ENCODE measurements around the gene ENO2.

Gene ENO2

GRCh38 chr12:6962285-6963015 lies 48.1 kb downstream of the ENO2 start:
- DNase-seq, result peak; percentile 89

GRCh38 chr12:6963016-6963731 lies 48.8 kb downstream of the ENO2 start:
- DNase-seq, result peak; percentile 97

- DNase-seq, result peak; percentile 77
These were observed 49.5 kb downstream of the ENO2 start for GRCh38 chr12:6963791-6964413.

- DNase-seq, result no peak
These were observed 50.2 kb downstream of the ENO2 start for GRCh38 chr12:6964605-6965025.

GRCh38 chr12:6965026-6965661 lies 50.8 kb downstream of the ENO2 start:
- peak; percentile 92 for DNase-seq

GRCh38 chr12:6965714-6966113 lies 51.3 kb downstream of the ENO2 start:
- DNase-seq, result no peak

- no peak for DNase-seq
These were observed 52.0 kb downstream of the ENO2 start for GRCh38 chr12:6966351-6966750.

- no peak for DNase-seq
These were observed 53.3 kb downstream of the ENO2 start for GRCh38 chr12:6967651-6968100.

GRCh38 chr12:6968426-6968825 lies 54.0 kb downstream of the ENO2 start:
- DNase-seq, result no peak

- no peak for DNase-seq
These were observed 55.7 kb downstream of the ENO2 start for GRCh38 chr12:6970096-6970527.

Measured in NCI-H1105 (cell line).